ENCODE measurements around the gene FLNC. TPM values are rescaled to one million over a fixed set of nuclear protein-coding genes. Genes with fewer than 3 reads are reported as not detected.
A peak's percentile ranks its signal among the peaks of the same experiment; 100 is the strongest.

Gene FLNC
- total RNA-seq, 1 donor from 2014 or later, result 31.9 TPM

DNA sequence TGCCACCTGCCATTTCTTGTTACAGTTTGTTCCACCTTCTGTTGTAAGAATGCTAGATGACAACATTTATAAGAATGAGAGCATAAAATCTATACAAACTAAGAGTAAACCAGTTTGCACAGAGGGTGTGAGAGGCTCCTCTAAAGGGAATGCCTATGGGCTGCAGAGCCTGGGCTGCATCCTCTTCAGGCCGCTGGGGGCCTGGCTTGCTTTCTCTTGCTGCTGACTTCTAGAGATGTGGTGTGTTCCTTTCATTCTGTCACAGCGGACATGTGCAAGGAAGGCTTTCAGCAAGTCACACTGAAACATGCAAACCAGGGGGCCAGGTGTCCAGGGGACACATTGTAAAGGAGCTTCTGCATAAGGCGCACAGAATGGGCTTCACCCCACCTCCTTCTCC lies 25.4 kb downstream of the FLNC start:
- Histone ChIP-seq H3K4me3 (no peak overlapping the region), H3K9me3 (no peaks in the 10 kb centered on the region), H3K27ac (no peak overlapping the region), H3K27me3 (no peaks in the 10 kb centered on the region), H3K36me3 (peaks cover 0 to 18% of the 10 kb centered on the region in 2 donors), H3K4me1 (peaks cover 30% of the 10 kb centered on the region)
- no peak for DNase-seq (ENCODE audit: extremely low spot score in 2 of 2)
- no peak for TF ChIP-seq POLR2AphosphoS5 (IDR thresholded peaks at IDR 0.05; ENCODE audit: insufficient read depth in 1 of 2, low read depth in 1 of 2)
- no peak for TF ChIP-seq POLR2A (IDR thresholded peaks at IDR 0.05)
- no peak for TF ChIP-seq CTCF (IDR thresholded peaks at IDR 0.05)
- intact Hi-C loops (cut with DNase I), result no loop called here

- Histone ChIP-seq H3K9me3 (no peaks in the 10 kb centered on the region), H3K27me3 (no peaks in the 10 kb centered on the region), H3K4me1 (peaks cover 33% of the 10 kb centered on the region), H3K4me3 (no peak overlapping the region), H3K27ac (no peak overlapping the region), H3K36me3 (peaks cover 0 to 16% of the 10 kb centered on the region in 2 donors)
- TF ChIP-seq POLR2A (IDR thresholded peaks at IDR 0.05), result no peak
- TF ChIP-seq CTCF (IDR thresholded peaks at IDR 0.05), result no peak
- no peak for TF ChIP-seq POLR2AphosphoS5 (IDR thresholded peaks at IDR 0.05; ENCODE audit: insufficient read depth in 1 of 2, low read depth in 1 of 2)
- no peak for DNase-seq (ENCODE audit: extremely low spot score in 2 of 2)
- intact Hi-C loops (cut with DNase I), result no loop called here
Measured at GRCh38 chr7:128856001-128856718, 26.0 kb downstream of the FLNC start.

DNA sequence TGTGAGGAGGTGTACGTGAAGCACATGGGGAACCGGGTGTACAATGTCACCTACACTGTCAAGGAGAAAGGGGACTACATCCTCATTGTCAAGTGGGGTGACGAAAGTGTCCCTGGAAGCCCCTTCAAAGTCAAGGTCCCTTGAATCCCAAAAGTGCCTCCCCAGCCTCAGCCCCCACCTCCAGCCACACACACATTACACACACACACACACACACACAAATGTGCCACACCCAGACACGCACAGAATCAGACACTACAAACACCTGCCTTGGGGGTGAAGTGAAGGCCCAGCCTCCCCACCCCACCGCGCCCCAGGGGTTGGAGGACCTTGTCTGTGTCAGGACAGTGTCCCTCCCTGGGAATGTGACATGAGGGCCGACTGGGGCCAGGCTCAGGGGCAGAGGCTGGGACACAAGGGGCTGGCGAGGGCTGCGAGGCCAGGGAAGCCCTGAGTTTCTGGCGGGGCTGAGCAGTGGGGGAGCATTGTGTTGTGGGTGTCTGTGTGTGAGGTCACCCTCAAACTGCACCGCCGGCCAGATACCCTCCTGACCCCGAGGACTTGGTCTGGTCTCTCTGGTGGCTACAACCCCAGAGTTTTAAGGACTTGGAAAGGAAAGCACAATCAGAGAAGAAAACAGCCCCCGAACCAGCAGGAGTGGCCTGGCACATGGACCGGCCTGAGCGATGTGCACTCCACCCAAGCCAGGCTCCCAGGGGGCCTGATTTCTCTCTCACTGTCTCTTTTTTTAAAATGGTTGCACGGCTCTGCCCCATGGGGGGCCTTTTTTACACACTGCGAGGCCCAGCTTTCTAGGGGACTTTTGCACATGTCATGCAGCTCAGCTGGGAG lies 28.4 kb downstream of the FLNC start:
- H3K36me3 ChIP-seq, result no peaks in the 10 kb centered on the region
- H3K27ac ChIP-seq, result peak overlapping the region; percentile 86
- TF ChIP-seq POLR2AphosphoS5 (IDR thresholded peaks at IDR 0.05; ENCODE audit: insufficient read depth in 1 of 2, low read depth in 1 of 2), result no peak
- no peak for TF ChIP-seq CTCF (IDR thresholded peaks at IDR 0.05)
- TF ChIP-seq POLR2A (IDR thresholded peaks at IDR 0.05), result no peak
- peaks cover 46% of the 10 kb centered on the region for H3K4me1 ChIP-seq
- DNase-seq (ENCODE audit: extremely low spot score in 2 of 2), result no peak
- no peaks in the 10 kb centered on the region for H3K9me3 ChIP-seq
- no peak overlapping the region for H3K4me3 ChIP-seq
- intact Hi-C loops (cut with DNase I), result no loop called here
- no peaks in the 10 kb centered on the region for H3K27me3 ChIP-seq

GRCh38 chr7:128859232-128860157 lies 29.3 kb downstream of the FLNC start:
- intact Hi-C loops (cut with DNase I), result loop anchor here (10.0 kb wide), 1 partner anchor 125 kb away; the partner anchor contains the start of gene CALU
- H3K27ac ChIP-seq, result peak overlapping the region; percentile 86
- H3K4me1 ChIP-seq, result peaks cover 55% of the 10 kb centered on the region
- no peak for TF ChIP-seq POLR2A (IDR thresholded peaks at IDR 0.05)
- TF ChIP-seq POLR2AphosphoS5 (IDR thresholded peaks at IDR 0.05; ENCODE audit: insufficient read depth in 1 of 2, low read depth in 1 of 2), result no peak
- no peak for TF ChIP-seq CTCF (IDR thresholded peaks at IDR 0.05)
- H3K4me3 ChIP-seq, result no peak overlapping the region
- H3K9me3 ChIP-seq, result no peaks in the 10 kb centered on the region
- H3K36me3 ChIP-seq, result no peaks in the 10 kb centered on the region
- no peak for DNase-seq (ENCODE audit: extremely low spot score in 2 of 2)
- H3K27me3 ChIP-seq, result no peaks in the 10 kb centered on the region
